GM12878 (cell line): Measurements from ENCODE around the gene LRTM2. TPM values are rescaled to one million over a fixed set of nuclear protein-coding genes. Genes with fewer than 3 reads are reported as not detected.
A peak's percentile ranks its signal among the peaks of the same experiment; 100 is the strongest.

Source experiments
- CHD2 ChIP-seq: IDR thresholded peaks from 2 replicates; pipeline ENCODE4 v1.6.1; 2011; ENCODE audit warnings: low read depth, low read length, improper control_type of control experiment, borderline replicate concordance
- CTCF ChIP-seq, 3 experiments: IDR thresholded peaks in 2 of 3; conservative IDR thresholded peaks in 1 of 3; 2 replicates each; pipeline ENCODE4 v1.5.1; 2011; ENCODE audit warnings: low read depth in 3 of 3, low read length in 3 of 3, mild to moderate bottlenecking in 3 of 3, control low read depth in 2 of 3, moderate library complexity in 2 of 3, inconsistent platforms in 1 of 3, mixed read lengths in 1 of 3; ENCODE audit not compliant: control insufficient read depth in 2 of 3, insufficient read depth in 1 of 3; ENCODE audit errors: extremely low read depth in 1 of 3
- E2F8 ChIP-seq: fragments of 450-650 bp; IDR thresholded peaks from 2 replicates; pipeline ENCODE4 v1.6.1; 2018; ENCODE audit warnings: mild to moderate bottlenecking, low read depth, moderate library complexity; ENCODE audit not compliant: partially characterized antibody
- GATAD2B ChIP-seq: fragments of 450-650 bp; conservative IDR thresholded peaks from 2 replicates; pipeline ENCODE4 v1.6.1; 2017; ENCODE audit warnings: low read depth, mild to moderate bottlenecking, moderate library complexity
- HDAC6 ChIP-seq: fragments of 200-600 bp; sonication (generic); IDR thresholded peaks from one replicate; pipeline ENCODE4 v1.8.0; 2017; ENCODE audit warnings: antibody characterized with exemption; ENCODE audit not compliant: unreplicated experiment
- HDGF ChIP-seq: fragments of 450-650 bp; IDR thresholded peaks from 2 replicates; pipeline ENCODE4 v1.6.1; 2016; ENCODE audit warnings: antibody characterized with exemption
- IKZF2 ChIP-seq, 2 experiments: fragments of 450-650 bp; IDR thresholded peaks; 2 replicates each; pipeline ENCODE4 v1.6.1; 2017; ENCODE audit warnings: mild to moderate bottlenecking in 2 of 2, moderate library complexity in 2 of 2
- MLLT1 ChIP-seq: fragments of 450-650 bp; IDR thresholded peaks from 2 replicates; pipeline ENCODE4 v1.6.1; 2016; ENCODE audit warnings: mild to moderate bottlenecking
- NBN ChIP-seq: fragments of 450-650 bp; IDR thresholded peaks from 2 replicates; pipeline ENCODE4 v1.6.1; 2016
- NKRF ChIP-seq: fragments of 450-650 bp; conservative IDR thresholded peaks from 2 replicates; pipeline ENCODE4 v1.6.1; 2017; ENCODE audit warnings: mild to moderate bottlenecking, moderate library complexity
- RUNX3 ChIP-seq: IDR thresholded peaks from 2 replicates; pipeline ENCODE4 v1.6.1; 2012; ENCODE audit warnings: low read length, inconsistent platforms
- STAT1 ChIP-seq: fragments of 450-650 bp; conservative IDR thresholded peaks from 2 replicates; pipeline ENCODE4 v1.6.1; 2014; ENCODE audit warnings: antibody characterized with exemption, mild to moderate bottlenecking
- TAF1 ChIP-seq: IDR thresholded peaks from 2 replicates; pipeline ENCODE4 v1.6.1; 2011; ENCODE audit warnings: mild to moderate bottlenecking, low read depth, low read length, borderline replicate concordance
- TBL1XR1 ChIP-seq: IDR thresholded peaks from 2 replicates; pipeline ENCODE4 v1.6.1; 2012; ENCODE audit warnings: low read depth, low read length, improper control_type of control experiment
- WRNIP1 ChIP-seq: IDR thresholded peaks from 2 replicates; pipeline ENCODE4 v1.6.1; 2011; ENCODE audit warnings: low read depth, low read length, improper control_type of control experiment, borderline replicate concordance
- ZBTB40 ChIP-seq: fragments of 450-650 bp; IDR thresholded peaks from 2 replicates; pipeline ENCODE4 v1.6.1; 2016; ENCODE audit warnings: mild to moderate bottlenecking, moderate library complexity, borderline replicate concordance
- polyA plus RNA-seq, 11 experiments: library from polyadenylated mRNA; depleted of rRNA in 4 of 11; unstranded in 6 of 11; stranded (reverse) in 5 of 11; fragments of >200 nt; fragmentation: Nextera tagmentation in 4 of 11; fragmentation: Illumina TruSeq in 1 of 11; extraction: Ambion mirVana in 4 of 11; extraction: Trizol in 1 of 11; gene quantifications; 1 replicate in 1 of 11; 2 replicates in 10 of 11; pipeline versions ENCODE4 v1.2.1 to v1.2.3, GENCODE V29; 2011 to 2016; ENCODE audit warnings: inconsistent platforms in 2 of 11, missing spikeins in 2 of 11, low read depth in 1 of 11
- total RNA-seq, 4 experiments: library from RNA; depleted of rRNA in 3 of 4; stranded (reverse); fragments of >200 nt in 3 of 4; fragmentation: Illumina TruSeq in 1 of 4; extraction: Trizol in 1 of 4; gene quantifications; 2 replicates each; pipeline versions ENCODE4 v1.2.1 to v1.2.3, GENCODE V29; 2013 to 2021

The LRTM2 gene
- total and polyA plus RNA-seq, 10 of the 15 experiments (the other 5 are each of a cell fraction or from before 2014, with no cell fraction given): 0.05 TPM; not detected in 9

GRCh38 chr12:1797011-1797901 lies 23.1 kb upstream of the LRTM2 start (continued):
- TF ChIP-seq ZBTB40 (0 out of 2 replicates have a peak, but pooled peaks have one; percentile 39), HDGF (peak; percentile 26; the same call in 1 of the 2 replicates), E2F8 (no peak), WRNIP1 (no peak), GATAD2B (peak; percentile 91), RUNX3 (peak; percentile 23), CTCF (IDR thresholded peaks at IDR 0.05 in 2 of 3, conservative IDR thresholded peaks at IDR 0.05 in 1 of 3; ENCODE audit: control insufficient read depth in 2 of 3, extremely low read depth in 1 of 3, insufficient read depth in 1 of 3, low read depth in 3 of 3, low read length in 3 of 3) (peak in 1 of 3 experiments; percentile 6; a peak in 1 of 6 replicates), CHD2 (no peak), IKZF2 (IDR thresholded peaks at IDR 0.05) (peak in 1 of 2 experiments; percentile 36; a peak in 3 of 4 replicates), MLLT1 (0 out of 2 replicates have a peak, but pooled peaks have one; percentile 48), STAT1 (no peak), NKRF (peak; percentile 33; the same call in 1 of the 2 replicates), HDAC6 (no peak), NBN (no peak), TAF1 (0 out of 2 replicates have a peak, but pooled peaks have one; percentile 33), TBL1XR1 (no peak)
